H1 (cell line): ENCODE results near the gene LRRC23. TPM values are rescaled to one million over a fixed set of nuclear protein-coding genes. Genes with fewer than 3 reads are reported as not detected.

Source experiments
- CHD2 ChIP-seq: IDR thresholded peaks from 2 replicates; pipeline ENCODE4 v1.6.1; 2012; ENCODE audit warnings: low read length, improper control_type of control experiment
- FOSL1 ChIP-seq: IDR thresholded peaks from 2 replicates; pipeline ENCODE4 v1.6.1; 2011; ENCODE audit warnings: mild to moderate bottlenecking, low read depth, low read length, moderate library complexity; ENCODE audit not compliant: insufficient read depth
- GTF2F1 ChIP-seq: IDR thresholded peaks from 2 replicates; pipeline ENCODE4 v1.6.1; 2012; ENCODE audit warnings: low read depth, low read length, improper control_type of control experiment, borderline replicate concordance
- HDAC6 ChIP-seq: IDR thresholded peaks from one replicate; pipeline ENCODE4 v1.7.1; 2012; ENCODE audit warnings: low read depth, mild to moderate bottlenecking, inconsistent platforms, low read length, moderate library complexity
- KDM4A ChIP-seq: IDR thresholded peaks from one replicate; pipeline ENCODE4 v1.7.1; 2012; ENCODE audit warnings: low read depth, mild to moderate bottlenecking, moderate library complexity, low read length, inconsistent platforms; ENCODE audit not compliant: severe bottlenecking
- RNF2 ChIP-seq: fragments of 200-900, 300-1000 bp; sonication (generic); IDR thresholded peaks from 2 replicates; pipeline ENCODE4 v1.7.1; 2016; ENCODE audit warnings: borderline replicate concordance, low read depth, mild to moderate bottlenecking, antibody characterized with exemption, low read length; ENCODE audit not compliant: poor library complexity, severe bottlenecking; ENCODE audit errors: missing control alignments
- TAF7 ChIP-seq: optimal IDR thresholded peaks from 2 replicates; pipeline ENCODE3; 2011; ENCODE audit warnings: low read depth, mild to moderate bottlenecking, inconsistent platforms, low read length, moderate library complexity, borderline replicate concordance
- ZNF274 ChIP-seq: IDR thresholded peaks from 2 replicates; pipeline ENCODE4 v1.7.0; 2012; ENCODE audit warnings: low read length, borderline replicate concordance; ENCODE audit errors: extremely low read depth
- polyA plus RNA-seq, 7 experiments: library from polyadenylated mRNA; depleted of rRNA in 3 of 7; stranded (reverse) in 5 of 7; unstranded in 2 of 7; fragments of >200 nt in 5 of 7; fragments of 200-250 nt in 2 of 7; gene quantifications; 1 replicate in 5 of 7; 2 replicates in 1 of 7; 4 replicates in 1 of 7; pipeline versions ENCODE4 v1.2.1 to v1.2.3, GENCODE V29; 2011 to 2013; ENCODE audit warnings: missing spikeins in 2 of 7, mixed read lengths in 2 of 7
- total RNA-seq: library from RNA; stranded (reverse); fragmentation: NEBNext Ultra II Directional; extraction: Animal tissue kit (Norgen Biotek cat#: 25700); gene quantifications from 2 replicates; pipeline ENCODE4 v1.2.1, GENCODE V29; 2021
- TF ChIP-seq, protein P1 (sequence below): fragments of 300-600 bp; sonication (generic); IDR thresholded peaks from 2 replicates; pipeline ENCODE4 v1.7.1; 2012; ENCODE audit warnings: low read length, moderate library complexity, mild to moderate bottlenecking, inconsistent platforms; ENCODE audit not compliant: insufficient replicate concordance

LRRC23 gene
- total and polyA plus RNA-seq, 2 of the 8 experiments (the other 6 are each of a cell fraction or from before 2014, with no cell fraction given) = 2.5 to 3.6 TPM

DNA sequence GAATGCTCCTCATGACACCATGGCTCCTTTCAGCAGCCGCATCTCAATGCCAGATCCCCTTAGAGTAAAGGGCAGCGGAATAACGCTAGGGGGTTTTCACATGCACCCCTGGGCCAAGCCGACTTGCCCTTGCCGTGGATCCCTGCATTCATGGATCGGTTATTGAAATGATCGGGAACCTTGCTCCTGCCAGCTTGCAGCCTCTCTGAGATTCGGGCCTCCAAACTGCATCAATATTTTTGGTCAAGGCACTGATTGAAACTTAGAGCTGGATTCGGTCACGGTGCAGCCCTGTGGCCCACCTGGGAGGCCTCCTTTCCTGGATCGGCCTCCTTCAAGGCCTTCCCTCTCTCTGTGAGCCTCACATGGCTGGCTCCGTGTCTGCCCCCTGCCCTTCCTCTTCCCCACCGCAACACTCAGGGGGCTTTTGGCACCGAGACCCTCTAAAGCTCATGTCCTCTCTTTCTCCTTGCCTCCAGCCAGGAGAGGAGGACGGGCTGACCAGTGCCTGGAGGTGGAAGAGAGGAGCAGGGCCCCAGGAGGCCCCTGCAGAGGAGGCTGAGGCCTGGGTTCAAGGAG lies 48.3 kb downstream of the LRRC23 start (continued):
- TF ChIP-seq, protein P1, sequence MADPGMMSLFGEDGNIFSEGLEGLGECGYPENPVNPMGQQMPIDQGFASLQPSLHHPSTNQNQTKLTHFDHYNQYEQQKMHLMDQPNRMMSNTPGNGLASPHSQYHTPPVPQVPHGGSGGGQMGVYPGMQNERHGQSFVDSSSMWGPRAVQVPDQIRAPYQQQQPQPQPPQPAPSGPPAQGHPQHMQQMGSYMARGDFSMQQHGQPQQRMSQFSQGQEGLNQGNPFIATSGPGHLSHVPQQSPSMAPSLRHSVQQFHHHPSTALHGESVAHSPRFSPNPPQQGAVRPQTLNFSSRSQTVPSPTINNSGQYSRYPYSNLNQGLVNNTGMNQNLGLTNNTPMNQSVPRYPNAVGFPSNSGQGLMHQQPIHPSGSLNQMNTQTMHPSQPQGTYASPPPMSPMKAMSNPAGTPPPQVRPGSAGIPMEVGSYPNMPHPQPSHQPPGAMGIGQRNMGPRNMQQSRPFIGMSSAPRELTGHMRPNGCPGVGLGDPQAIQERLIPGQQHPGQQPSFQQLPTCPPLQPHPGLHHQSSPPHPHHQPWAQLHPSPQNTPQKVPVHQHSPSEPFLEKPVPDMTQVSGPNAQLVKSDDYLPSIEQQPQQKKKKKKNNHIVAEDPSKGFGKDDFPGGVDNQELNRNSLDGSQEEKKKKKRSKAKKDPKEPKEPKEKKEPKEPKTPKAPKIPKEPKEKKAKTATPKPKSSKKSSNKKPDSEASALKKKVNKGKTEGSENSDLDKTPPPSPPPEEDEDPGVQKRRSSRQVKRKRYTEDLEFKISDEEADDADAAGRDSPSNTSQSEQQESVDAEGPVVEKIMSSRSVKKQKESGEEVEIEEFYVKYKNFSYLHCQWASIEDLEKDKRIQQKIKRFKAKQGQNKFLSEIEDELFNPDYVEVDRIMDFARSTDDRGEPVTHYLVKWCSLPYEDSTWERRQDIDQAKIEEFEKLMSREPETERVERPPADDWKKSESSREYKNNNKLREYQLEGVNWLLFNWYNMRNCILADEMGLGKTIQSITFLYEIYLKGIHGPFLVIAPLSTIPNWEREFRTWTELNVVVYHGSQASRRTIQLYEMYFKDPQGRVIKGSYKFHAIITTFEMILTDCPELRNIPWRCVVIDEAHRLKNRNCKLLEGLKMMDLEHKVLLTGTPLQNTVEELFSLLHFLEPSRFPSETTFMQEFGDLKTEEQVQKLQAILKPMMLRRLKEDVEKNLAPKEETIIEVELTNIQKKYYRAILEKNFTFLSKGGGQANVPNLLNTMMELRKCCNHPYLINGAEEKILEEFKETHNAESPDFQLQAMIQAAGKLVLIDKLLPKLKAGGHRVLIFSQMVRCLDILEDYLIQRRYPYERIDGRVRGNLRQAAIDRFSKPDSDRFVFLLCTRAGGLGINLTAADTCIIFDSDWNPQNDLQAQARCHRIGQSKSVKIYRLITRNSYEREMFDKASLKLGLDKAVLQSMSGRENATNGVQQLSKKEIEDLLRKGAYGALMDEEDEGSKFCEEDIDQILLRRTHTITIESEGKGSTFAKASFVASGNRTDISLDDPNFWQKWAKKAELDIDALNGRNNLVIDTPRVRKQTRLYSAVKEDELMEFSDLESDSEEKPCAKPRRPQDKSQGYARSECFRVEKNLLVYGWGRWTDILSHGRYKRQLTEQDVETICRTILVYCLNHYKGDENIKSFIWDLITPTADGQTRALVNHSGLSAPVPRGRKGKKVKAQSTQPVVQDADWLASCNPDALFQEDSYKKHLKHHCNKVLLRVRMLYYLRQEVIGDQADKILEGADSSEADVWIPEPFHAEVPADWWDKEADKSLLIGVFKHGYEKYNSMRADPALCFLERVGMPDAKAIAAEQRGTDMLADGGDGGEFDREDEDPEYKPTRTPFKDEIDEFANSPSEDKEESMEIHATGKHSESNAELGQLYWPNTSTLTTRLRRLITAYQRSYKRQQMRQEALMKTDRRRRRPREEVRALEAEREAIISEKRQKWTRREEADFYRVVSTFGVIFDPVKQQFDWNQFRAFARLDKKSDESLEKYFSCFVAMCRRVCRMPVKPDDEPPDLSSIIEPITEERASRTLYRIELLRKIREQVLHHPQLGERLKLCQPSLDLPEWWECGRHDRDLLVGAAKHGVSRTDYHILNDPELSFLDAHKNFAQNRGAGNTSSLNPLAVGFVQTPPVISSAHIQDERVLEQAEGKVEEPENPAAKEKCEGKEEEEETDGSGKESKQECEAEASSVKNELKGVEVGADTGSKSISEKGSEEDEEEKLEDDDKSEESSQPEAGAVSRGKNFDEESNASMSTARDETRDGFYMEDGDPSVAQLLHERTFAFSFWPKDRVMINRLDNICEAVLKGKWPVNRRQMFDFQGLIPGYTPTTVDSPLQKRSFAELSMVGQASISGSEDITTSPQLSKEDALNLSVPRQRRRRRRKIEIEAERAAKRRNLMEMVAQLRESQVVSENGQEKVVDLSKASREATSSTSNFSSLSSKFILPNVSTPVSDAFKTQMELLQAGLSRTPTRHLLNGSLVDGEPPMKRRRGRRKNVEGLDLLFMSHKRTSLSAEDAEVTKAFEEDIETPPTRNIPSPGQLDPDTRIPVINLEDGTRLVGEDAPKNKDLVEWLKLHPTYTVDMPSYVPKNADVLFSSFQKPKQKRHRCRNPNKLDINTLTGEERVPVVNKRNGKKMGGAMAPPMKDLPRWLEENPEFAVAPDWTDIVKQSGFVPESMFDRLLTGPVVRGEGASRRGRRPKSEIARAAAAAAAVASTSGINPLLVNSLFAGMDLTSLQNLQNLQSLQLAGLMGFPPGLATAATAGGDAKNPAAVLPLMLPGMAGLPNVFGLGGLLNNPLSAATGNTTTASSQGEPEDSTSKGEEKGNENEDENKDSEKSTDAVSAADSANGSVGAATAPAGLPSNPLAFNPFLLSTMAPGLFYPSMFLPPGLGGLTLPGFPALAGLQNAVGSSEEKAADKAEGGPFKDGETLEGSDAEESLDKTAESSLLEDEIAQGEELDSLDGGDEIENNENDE = no peak
- TF ChIP-seq KDM4A (no peak), HDAC6 (no peak), FOSL1 (no peak), TAF7 (no peak), ZNF274 (no peak), GTF2F1 (no peak), RNF2 (no peak), CHD2 (no peak)
